ENCODE results near the gene ATP1A4.

The ATP1A4 gene

DNA sequence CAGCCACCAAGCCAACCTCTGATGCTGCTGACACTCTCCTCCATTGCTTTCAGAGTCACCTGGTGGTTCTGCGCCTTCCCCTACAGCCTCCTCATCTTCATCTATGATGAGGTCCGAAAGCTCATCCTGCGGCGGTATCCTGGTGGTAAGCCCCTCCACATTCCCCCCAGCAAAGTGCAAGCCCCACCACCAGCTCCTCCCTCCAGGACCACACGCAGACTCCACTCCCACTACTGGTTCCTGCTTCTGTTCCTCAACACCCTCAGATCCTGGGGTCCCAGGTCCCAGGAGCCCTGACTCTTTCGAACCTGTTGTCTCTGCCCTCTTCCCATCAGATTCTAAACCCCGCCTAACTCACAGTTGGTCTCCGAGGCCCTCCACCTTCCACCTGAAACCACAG, 11.6 kb upstream of the ATP1A4 start:
- no peaks in the 10 kb centered on the region for H3K4me1 ChIP-seq (ENCODE audit: control insufficient read depth, insufficient read depth, low read length, poor library complexity, severe bottlenecking)
- no peak overlapping the region for H3K4me3 ChIP-seq (ENCODE audit: insufficient read depth, low read depth, low read length, poor library complexity, severe bottlenecking)
- H3K27me3 ChIP-seq (replicated peaks; ENCODE audit: control insufficient read depth, insufficient read depth, low read length, poor library complexity, severe bottlenecking) = no peaks in the 10 kb centered on the region

DNA sequence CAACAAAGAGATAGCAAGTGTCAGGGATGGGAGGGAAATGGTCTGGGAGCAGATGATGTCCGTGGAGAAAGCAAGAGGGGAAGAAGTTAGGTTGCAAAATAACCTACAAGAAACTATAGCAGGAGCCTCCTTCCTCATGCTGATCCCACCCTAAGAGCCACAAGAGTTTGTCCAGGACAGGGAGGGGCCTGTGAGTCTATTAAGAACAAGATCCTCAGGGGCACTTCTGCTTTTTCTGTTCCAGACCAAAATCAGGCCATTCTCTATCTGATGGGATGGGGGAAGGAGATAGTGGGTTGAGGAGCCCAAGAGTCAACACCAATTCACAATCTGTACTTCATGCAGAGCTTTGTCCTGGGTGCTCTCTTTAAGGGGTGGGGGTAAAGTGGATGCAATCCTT, 7.7 kb upstream of the ATP1A4 start:
- no peaks in the 10 kb centered on the region for H3K27me3 ChIP-seq (replicated peaks; ENCODE audit: control insufficient read depth, insufficient read depth, low read length, poor library complexity, severe bottlenecking)

More for the DNA sequence above, 11.6 kb upstream of the ATP1A4 start:
- DNase-seq = no peak
- Histone ChIP-seq H3K9me3 (ENCODE audit: control insufficient read depth, low read length) (no peaks in the 10 kb centered on the region), H3K27ac (ENCODE audit: insufficient read depth, low read length, poor library complexity, severe bottlenecking) (no peak overlapping the region), H3K36me3 (ENCODE audit: control insufficient read depth, insufficient read depth, low read length) (no peaks in the 10 kb centered on the region)

DNA sequence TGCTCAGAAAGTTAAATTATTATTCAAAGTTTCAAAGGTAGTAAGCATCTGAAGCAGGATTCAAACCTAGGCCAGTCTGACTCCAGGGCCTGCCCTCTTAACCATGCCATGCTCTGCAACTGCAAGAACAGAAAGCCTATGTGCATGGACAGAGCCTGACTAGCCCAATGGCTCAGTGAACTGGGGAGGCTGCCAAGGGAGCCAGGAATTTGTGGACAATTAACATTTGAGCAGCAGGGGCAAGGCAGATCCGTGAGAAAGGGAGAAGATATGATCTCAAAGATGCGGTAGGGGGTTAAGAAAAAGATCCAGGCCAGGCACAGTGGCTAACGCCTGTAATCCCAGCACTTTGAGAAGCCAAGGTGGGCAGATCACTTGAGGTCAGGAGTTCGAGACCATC, 6.5 kb upstream of the ATP1A4 start:
- Histone ChIP-seq H3K9me3 (ENCODE audit: control insufficient read depth, low read length) (no peaks in the 10 kb centered on the region), H3K27ac (ENCODE audit: insufficient read depth, low read length, poor library complexity, severe bottlenecking) (no peak overlapping the region), H3K27me3 (replicated peaks; ENCODE audit: control insufficient read depth, insufficient read depth, low read length, poor library complexity, severe bottlenecking) (no peaks in the 10 kb centered on the region), H3K36me3 (ENCODE audit: control insufficient read depth, insufficient read depth, low read length) (no peaks in the 10 kb centered on the region), H3K4me3 (ENCODE audit: insufficient read depth, low read depth, low read length, poor library complexity, severe bottlenecking) (no peak overlapping the region), H3K4me1 (ENCODE audit: control insufficient read depth, insufficient read depth, low read length, poor library complexity, severe bottlenecking) (no peaks in the 10 kb centered on the region)
- DNase-seq = no peak

More for the DNA sequence above, 7.7 kb upstream of the ATP1A4 start:
- no peaks in the 10 kb centered on the region for H3K9me3 ChIP-seq (ENCODE audit: control insufficient read depth, low read length)
- no peaks in the 10 kb centered on the region for H3K36me3 ChIP-seq (ENCODE audit: control insufficient read depth, insufficient read depth, low read length)
- H3K27ac ChIP-seq (ENCODE audit: insufficient read depth, low read length, poor library complexity, severe bottlenecking) = no peak overlapping the region
- no peaks in the 10 kb centered on the region for H3K4me1 ChIP-seq (ENCODE audit: control insufficient read depth, insufficient read depth, low read length, poor library complexity, severe bottlenecking)
- no peak overlapping the region for H3K4me3 ChIP-seq (ENCODE audit: insufficient read depth, low read depth, low read length, poor library complexity, severe bottlenecking)
- no peak for DNase-seq

DNA sequence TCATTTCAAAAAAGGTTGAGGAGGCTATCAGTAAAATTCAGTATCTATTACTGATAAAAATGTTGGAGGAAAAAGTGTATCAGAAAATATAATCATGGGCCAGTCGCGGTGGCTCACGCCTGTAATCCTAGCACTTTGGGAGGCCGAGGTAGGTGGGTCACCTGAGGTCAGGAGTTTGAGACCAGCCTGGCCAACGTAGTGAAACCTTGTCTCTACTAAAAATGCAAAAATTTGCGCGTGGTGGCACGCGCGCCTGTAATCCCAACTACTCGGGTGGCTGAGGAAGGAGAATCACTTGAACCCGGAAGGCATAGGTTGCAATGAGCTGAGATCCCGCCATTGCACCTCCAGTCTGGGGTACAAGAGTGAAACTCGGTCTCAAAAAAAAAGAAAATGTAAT, 5.3 kb upstream of the ATP1A4 start:
- no peaks in the 10 kb centered on the region for H3K4me1 ChIP-seq (ENCODE audit: control insufficient read depth, insufficient read depth, low read length, poor library complexity, severe bottlenecking)
- no peak overlapping the region for H3K4me3 ChIP-seq (ENCODE audit: insufficient read depth, low read depth, low read length, poor library complexity, severe bottlenecking)
- H3K27me3 ChIP-seq (replicated peaks; ENCODE audit: control insufficient read depth, insufficient read depth, low read length, poor library complexity, severe bottlenecking) = no peaks in the 10 kb centered on the region
- H3K9me3 ChIP-seq (ENCODE audit: control insufficient read depth, low read length) = no peaks in the 10 kb centered on the region
- no peaks in the 10 kb centered on the region for H3K36me3 ChIP-seq (ENCODE audit: control insufficient read depth, insufficient read depth, low read length)
- no peak overlapping the region for H3K27ac ChIP-seq (ENCODE audit: insufficient read depth, low read length, poor library complexity, severe bottlenecking)
- DNase-seq = no peak

DNA sequence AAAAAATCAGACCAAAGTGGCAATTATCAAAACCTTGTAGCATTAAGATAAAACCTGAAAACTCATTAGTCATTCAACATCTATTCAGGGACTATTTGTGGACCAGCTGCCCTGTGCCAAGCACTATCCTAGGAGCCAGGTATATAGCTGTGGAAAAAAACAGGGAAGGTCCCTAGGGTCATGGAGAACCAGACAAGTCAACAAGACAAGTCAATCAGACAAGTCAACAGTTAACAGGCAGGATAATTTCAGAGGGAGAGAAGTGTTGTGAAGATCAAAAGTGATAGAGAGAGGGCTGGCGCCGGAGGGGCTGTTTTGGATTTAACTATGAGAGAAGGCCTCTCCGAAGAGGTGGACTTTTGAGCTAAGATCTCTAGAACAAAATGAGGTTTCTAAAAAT, 3.3 kb upstream of the ATP1A4 start:
- no peak for DNase-seq
- Histone ChIP-seq H3K36me3 (ENCODE audit: control insufficient read depth, insufficient read depth, low read length) (no peaks in the 10 kb centered on the region), H3K4me3 (ENCODE audit: insufficient read depth, low read depth, low read length, poor library complexity, severe bottlenecking) (no peak overlapping the region), H3K27ac (ENCODE audit: insufficient read depth, low read length, poor library complexity, severe bottlenecking) (no peak overlapping the region), H3K9me3 (ENCODE audit: control insufficient read depth, low read length) (no peaks in the 10 kb centered on the region), H3K27me3 (replicated peaks; ENCODE audit: control insufficient read depth, insufficient read depth, low read length, poor library complexity, severe bottlenecking) (no peaks in the 10 kb centered on the region), H3K4me1 (ENCODE audit: control insufficient read depth, insufficient read depth, low read length, poor library complexity, severe bottlenecking) (no peaks in the 10 kb centered on the region)

DNA sequence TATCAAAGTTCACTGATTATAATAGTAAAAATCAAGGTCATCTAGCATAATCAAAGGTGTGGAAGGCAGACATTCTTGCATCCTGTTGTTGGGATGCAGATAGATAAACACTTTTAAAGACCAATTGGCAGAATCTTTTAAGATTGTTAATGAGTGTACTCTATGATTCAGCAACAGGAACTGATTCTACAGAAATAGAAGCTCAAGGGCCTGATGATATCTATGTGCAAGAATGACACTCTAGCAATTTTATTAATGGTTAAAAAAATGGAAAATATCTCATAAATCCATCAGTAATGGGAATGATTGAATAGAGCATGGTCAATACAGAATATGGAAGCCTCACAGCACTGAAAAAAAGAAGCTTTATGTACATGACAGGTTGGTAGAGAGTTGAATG, 2.2 kb upstream of the ATP1A4 start:
- Histone ChIP-seq H3K4me1 (ENCODE audit: control insufficient read depth, insufficient read depth, low read length, poor library complexity, severe bottlenecking) (no peaks in the 10 kb centered on the region), H3K27ac (ENCODE audit: insufficient read depth, low read length, poor library complexity, severe bottlenecking) (no peak overlapping the region), H3K9me3 (ENCODE audit: control insufficient read depth, low read length) (no peaks in the 10 kb centered on the region), H3K36me3 (ENCODE audit: control insufficient read depth, insufficient read depth, low read length) (no peaks in the 10 kb centered on the region), H3K27me3 (replicated peaks; ENCODE audit: control insufficient read depth, insufficient read depth, low read length, poor library complexity, severe bottlenecking) (no peaks in the 10 kb centered on the region), H3K4me3 (ENCODE audit: insufficient read depth, low read depth, low read length, poor library complexity, severe bottlenecking) (no peak overlapping the region)
- DNase-seq = no peak

DNA sequence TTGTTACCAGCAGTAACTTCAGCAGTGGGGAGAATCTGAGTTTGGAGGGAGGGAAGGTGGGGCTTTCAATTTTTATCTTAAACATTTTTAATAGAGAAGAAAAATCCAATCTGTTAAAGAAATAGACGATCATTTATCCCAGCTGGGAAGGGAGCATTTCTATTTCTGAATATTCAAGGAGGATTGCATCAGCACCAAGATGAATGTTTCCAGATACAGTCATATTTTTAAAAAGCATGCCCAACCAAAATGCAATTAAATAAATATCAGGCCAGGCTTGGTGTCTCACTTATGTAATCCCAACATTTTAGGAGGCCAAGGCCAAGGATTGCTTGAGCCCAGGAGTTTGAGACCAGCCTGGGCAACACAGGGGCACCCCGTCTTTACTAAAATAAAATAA, 1.7 kb upstream of the ATP1A4 start:
- no peak for DNase-seq

DNA sequence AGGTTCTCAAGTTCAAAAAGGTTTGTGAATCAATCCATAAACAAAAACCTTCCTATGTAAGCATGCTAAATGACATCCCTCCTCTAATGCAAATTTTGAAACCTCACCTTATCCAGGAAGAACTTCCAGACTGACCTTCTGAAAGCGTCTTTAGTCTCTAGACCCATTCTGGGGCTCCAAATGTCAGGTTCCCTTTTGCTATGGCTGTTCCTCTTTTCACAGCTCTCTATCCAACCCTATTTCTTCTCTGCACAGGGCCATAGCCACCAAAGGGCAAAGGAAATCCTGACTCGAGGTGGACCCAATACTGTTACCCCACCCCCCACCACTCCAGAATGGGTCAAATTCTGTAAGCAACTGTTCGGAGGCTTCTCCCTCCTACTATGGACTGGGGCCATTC, 3.4 kb downstream of the ATP1A4 start:
- Histone ChIP-seq H3K27ac (ENCODE audit: insufficient read depth, low read length, poor library complexity, severe bottlenecking) (no peak overlapping the region), H3K9me3 (ENCODE audit: control insufficient read depth, low read length) (no peaks in the 10 kb centered on the region), H3K4me1 (ENCODE audit: control insufficient read depth, insufficient read depth, low read length, poor library complexity, severe bottlenecking) (no peaks in the 10 kb centered on the region), H3K27me3 (replicated peaks; ENCODE audit: control insufficient read depth, insufficient read depth, low read length, poor library complexity, severe bottlenecking) (no peaks in the 10 kb centered on the region), H3K36me3 (ENCODE audit: control insufficient read depth, insufficient read depth, low read length) (no peaks in the 10 kb centered on the region), H3K4me3 (ENCODE audit: insufficient read depth, low read depth, low read length, poor library complexity, severe bottlenecking) (no peak overlapping the region)
- no peak for DNase-seq

More for the DNA sequence above, 1.7 kb upstream of the ATP1A4 start:
- H3K4me1 ChIP-seq (ENCODE audit: control insufficient read depth, insufficient read depth, low read length, poor library complexity, severe bottlenecking) = no peaks in the 10 kb centered on the region
- no peaks in the 10 kb centered on the region for H3K36me3 ChIP-seq (ENCODE audit: control insufficient read depth, insufficient read depth, low read length)
- no peak overlapping the region for H3K27ac ChIP-seq (ENCODE audit: insufficient read depth, low read length, poor library complexity, severe bottlenecking)
- no peaks in the 10 kb centered on the region for H3K27me3 ChIP-seq (replicated peaks; ENCODE audit: control insufficient read depth, insufficient read depth, low read length, poor library complexity, severe bottlenecking)
- no peak overlapping the region for H3K4me3 ChIP-seq (ENCODE audit: insufficient read depth, low read depth, low read length, poor library complexity, severe bottlenecking)
- no peaks in the 10 kb centered on the region for H3K9me3 ChIP-seq (ENCODE audit: control insufficient read depth, low read length)

DNA sequence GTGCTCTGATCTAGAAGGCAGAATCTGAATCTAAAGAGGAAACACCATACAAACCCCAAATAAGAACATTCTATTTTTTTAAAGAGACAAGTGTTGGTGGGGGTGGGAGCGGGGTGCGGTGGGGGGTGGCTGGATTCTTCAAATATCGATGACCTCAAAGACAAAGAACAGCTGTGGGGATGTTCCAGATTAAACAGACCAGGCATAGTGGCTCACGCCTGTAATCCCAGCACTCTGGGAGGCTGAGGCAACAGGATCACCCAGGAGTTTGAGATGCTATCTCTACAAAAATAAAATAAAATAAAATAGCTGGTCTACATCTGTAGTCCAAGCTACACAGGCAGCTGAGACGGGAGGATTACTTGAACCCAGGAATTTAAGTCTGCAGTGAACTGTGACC, 5.0 kb downstream of the ATP1A4 start:
- H3K27ac ChIP-seq (ENCODE audit: insufficient read depth, low read length, poor library complexity, severe bottlenecking) = no peak overlapping the region
- no peaks in the 10 kb centered on the region for H3K27me3 ChIP-seq (replicated peaks; ENCODE audit: control insufficient read depth, insufficient read depth, low read length, poor library complexity, severe bottlenecking)
- no peak for DNase-seq
- H3K9me3 ChIP-seq (ENCODE audit: control insufficient read depth, low read length) = no peaks in the 10 kb centered on the region
- no peaks in the 10 kb centered on the region for H3K36me3 ChIP-seq (ENCODE audit: control insufficient read depth, insufficient read depth, low read length)
- H3K4me1 ChIP-seq (ENCODE audit: control insufficient read depth, insufficient read depth, low read length, poor library complexity, severe bottlenecking) = no peaks in the 10 kb centered on the region
- no peak overlapping the region for H3K4me3 ChIP-seq (ENCODE audit: insufficient read depth, low read depth, low read length, poor library complexity, severe bottlenecking)

DNA sequence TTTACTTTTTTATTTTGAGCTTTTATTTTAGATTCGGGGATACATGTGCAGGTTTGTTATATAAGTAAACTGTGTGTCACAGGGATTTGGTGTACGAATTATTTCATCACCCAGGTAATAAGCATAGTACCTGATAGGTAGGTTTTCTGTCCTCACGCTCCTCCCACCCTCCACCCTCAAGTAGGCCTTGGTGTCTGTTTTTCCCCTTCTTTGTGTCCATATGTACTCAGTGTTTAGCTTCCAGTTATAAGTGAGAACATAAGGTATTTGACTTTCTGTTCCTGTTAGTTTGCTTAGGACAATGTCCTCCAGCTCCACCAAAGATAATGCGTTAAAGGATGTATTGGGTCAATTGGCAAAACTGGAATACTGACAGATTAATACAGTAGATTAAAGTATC, 5.8 kb downstream of the ATP1A4 start:
- no peaks in the 10 kb centered on the region for H3K4me1 ChIP-seq (ENCODE audit: control insufficient read depth, insufficient read depth, low read length, poor library complexity, severe bottlenecking)
- H3K27me3 ChIP-seq (replicated peaks; ENCODE audit: control insufficient read depth, insufficient read depth, low read length, poor library complexity, severe bottlenecking) = no peaks in the 10 kb centered on the region
- no peak overlapping the region for H3K27ac ChIP-seq (ENCODE audit: insufficient read depth, low read length, poor library complexity, severe bottlenecking)
- no peaks in the 10 kb centered on the region for H3K9me3 ChIP-seq (ENCODE audit: control insufficient read depth, low read length)
- no peak overlapping the region for H3K4me3 ChIP-seq (ENCODE audit: insufficient read depth, low read depth, low read length, poor library complexity, severe bottlenecking)
- no peaks in the 10 kb centered on the region for H3K36me3 ChIP-seq (ENCODE audit: control insufficient read depth, insufficient read depth, low read length)
- no peak for DNase-seq

DNA sequence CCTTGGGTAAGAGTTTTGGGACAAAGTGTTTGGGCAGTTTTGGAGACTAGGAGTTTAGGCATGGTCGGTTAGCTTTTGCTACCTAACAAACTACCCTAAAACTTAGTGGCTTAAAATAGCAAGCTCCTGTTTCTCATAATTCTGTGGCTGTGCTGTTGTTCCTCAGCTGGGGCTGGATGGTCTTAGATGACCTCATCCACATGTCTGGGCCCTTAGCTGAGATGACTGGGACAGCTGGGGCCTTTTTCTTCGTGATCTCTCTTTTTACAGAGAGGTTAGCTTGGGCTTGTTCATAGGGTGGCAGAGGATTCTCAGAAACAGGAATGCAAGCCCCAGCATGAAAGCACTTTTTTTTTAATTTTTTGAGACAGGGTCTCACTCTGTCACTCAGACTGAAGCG, 6.6 kb downstream of the ATP1A4 start:
- H3K27ac ChIP-seq (ENCODE audit: insufficient read depth, low read length, poor library complexity, severe bottlenecking) = no peak overlapping the region
- no peaks in the 10 kb centered on the region for H3K4me1 ChIP-seq (ENCODE audit: control insufficient read depth, insufficient read depth, low read length, poor library complexity, severe bottlenecking)
- DNase-seq = no peak
- H3K9me3 ChIP-seq (ENCODE audit: control insufficient read depth, low read length) = no peaks in the 10 kb centered on the region
- H3K27me3 ChIP-seq (replicated peaks; ENCODE audit: control insufficient read depth, insufficient read depth, low read length, poor library complexity, severe bottlenecking) = no peaks in the 10 kb centered on the region
- H3K36me3 ChIP-seq (ENCODE audit: control insufficient read depth, insufficient read depth, low read length) = no peaks in the 10 kb centered on the region
- no peak overlapping the region for H3K4me3 ChIP-seq (ENCODE audit: insufficient read depth, low read depth, low read length, poor library complexity, severe bottlenecking)

All from effector memory CD4-positive, alpha-beta T cell (primary cell).